ENCODE data around the gene ENTHD1. TPM values are rescaled to one million over a fixed set of nuclear protein-coding genes. Genes with fewer than 3 reads are reported as not detected.

ENTHD1 gene
- total and polyA plus RNA-seq, 2 of the 4 experiments (the other 2 are of a cell fraction), result not detected

- Histone ChIP-seq H3K9me1 (ENCODE audit: insufficient read depth, low read length) (no peaks in the 10 kb centered on the region), H3K18ac (ENCODE audit: low read depth, low read length) (no peak overlapping the region; the same call in 1 of the 2 replicates), H2BK5ac (ENCODE audit: low read depth, low read length, poor library complexity, severe bottlenecking) (no peak overlapping the region), H3K9me3 (ENCODE audit: control insufficient read depth, insufficient read depth, low read length) (no peaks in the 10 kb centered on the region), H3K79me1 (ENCODE audit: low read depth in 1 of 2, low read length in 2 of 2) (no peaks in the 10 kb centered on the region), H4K5ac (ENCODE audit: low read depth, low read length) (no peak overlapping the region), H2BK20ac (ENCODE audit: low read depth, low read length) (no peak overlapping the region), H3K4me1 (ENCODE audit: control insufficient read depth, insufficient read depth, low read length) (peaks cover 3% of the 10 kb centered on the region; the same call in 1 of the 2 replicates), H3K27me3 (ENCODE audit: control insufficient read depth, insufficient read depth, low read length) (peaks cover 43% of the 10 kb centered on the region), H2BK120ac (ENCODE audit: low read depth, low read length) (no peak overlapping the region), H3K4ac (ENCODE audit: low read depth, low read length) (no peak overlapping the region), H3K4me2 (ENCODE audit: low read depth, low read length) (no peak overlapping the region), H3K14ac (replicated peaks; ENCODE audit: low read depth, low read length) (no peak overlapping the region), H4K20me1 (ENCODE audit: insufficient read depth, low read length) (no peaks in the 10 kb centered on the region), H3K4me3 (ENCODE audit: insufficient read depth, low read depth, low read length) (no peak overlapping the region), H2AK5ac (ENCODE audit: low read depth, low read length) (no peak overlapping the region), H2AK9ac (replicated peaks; ENCODE audit: low read depth, low read length, poor library complexity) (no peak overlapping the region), H2BK15ac (ENCODE audit: low read depth, low read length) (no peak overlapping the region), H3K23ac (ENCODE audit: low read depth, low read length) (no peak overlapping the region), H3K9ac (ENCODE audit: low read depth, low read length) (no peak overlapping the region), H4K91ac (ENCODE audit: insufficient read depth, low read depth, low read length) (no peak overlapping the region), H4K8ac (ENCODE audit: low read depth in 2 of 2, low read length in 2 of 2) (no peak overlapping the region), H3K56ac (ENCODE audit: extremely low read depth, insufficient read depth, low read length) (no peak overlapping the region), H3K27ac (ENCODE audit: insufficient read depth, low read length) (no peak overlapping the region), H2AFZ (replicated peaks; ENCODE audit: low read length, poor library complexity) (no peak overlapping the region), H3K36me3 (ENCODE audit: control insufficient read depth, insufficient read depth, low read length) (no peaks in the 10 kb centered on the region)
- ATAC-seq (ENCODE audit: low read depth), result no peak
- dilution Hi-C loops (cut with HindIII; ENCODE audit: low sequenced_read_pairs, unreplicated experiment), result no loop called here
- BruUV-seq (replicated peaks), result no TSS peak
- TF ChIP-seq RCOR1 (IDR thresholded peaks at IDR 0.05; ENCODE audit: insufficient replicate concordance, low read length) (no peak), MAZ (IDR thresholded peaks at IDR 0.05; ENCODE audit: borderline replicate concordance, low read depth, low read length) (no peak), SMC3 (IDR thresholded peaks at IDR 0.05; ENCODE audit: low read depth, low read length) (no peak), RFX5 (IDR thresholded peaks at IDR 0.05; ENCODE audit: low read depth, low read length) (no peak), USF2 (IDR thresholded peaks at IDR 0.05; ENCODE audit: low read depth, low read length) (no peak), MXI1 (IDR thresholded peaks at IDR 0.05; ENCODE audit: borderline replicate concordance, low read depth, low read length) (no peak), CTCF (conservative IDR thresholded peaks at IDR 0.05; ENCODE audit: low read depth, low read length) (no peak), ELK1 (IDR thresholded peaks at IDR 0.05; ENCODE audit: borderline replicate concordance, low read depth, low read length) (no peak), RAD21 (IDR thresholded peaks at IDR 0.05; ENCODE audit: low read length) (no peak), NFE2L2 (IDR thresholded peaks at IDR 0.05; ENCODE audit: low read depth, low read length) (no peak), CHD1 (IDR thresholded peaks at IDR 0.05; ENCODE audit: low read depth, low read length) (no peak)
- intact Hi-C loops (cut with micrococcal nuclease), result no loop called here
- in situ Hi-C loops (cut with MboI; ENCODE audit: low sequenced_read_pairs), result no loop called here
- DNase-seq, result no peak
- CTCF ChIA-PET, result no interaction called here
- POLR2A ChIA-PET (ENCODE audit: unreplicated experiment), result no interaction called here
- 90% methylated on average over 7 of the region's 12 CpGs; no CpG with 5 or more reads in 1 of the 2 experiments for WGBS, 2 experiments (ENCODE audit: extremely low coverage in 2 of 2, insufficient read length in 1 of 2)
Measured at GRCh38 chr22:39728236-39728860, 165.2 kb downstream of the ENTHD1 start.
